Common myeloid progenitor, CD34-positive (primary cell): ENCODE results near the gene OSBPL2.

Experiments used
- CTCF ChIA-PET: fragments of 350-600 bp; sonication (Branson Sonifier 250); formaldehyde crosslinking; loops from one replicate; lab custom pipeline; 2021; ENCODE audit warnings: antibody characterized with exemption; lab: Charles Lee
- POLR2A ChIA-PET: fragments of 350-600 bp; sonication (Branson Sonifier 250); formaldehyde crosslinking; loops from one replicate; lab custom pipeline; 2021; ENCODE audit warnings: antibody characterized with exemption; lab: Charles Lee
- DNase-seq, 3 donors: peaks; one replicate each; pipeline versions ENCODE4 v3.0.0 to v3.0.0-alpha.2; 2013
- H3K27ac ChIP-seq, 2 experiments: 1 replicate in 1 of 2; 2 replicates in 1 of 2; pipeline ENCODE4 v1.7.0; 2013; ENCODE audit warnings: inconsistent platforms in 2 of 2, low read length in 2 of 2, mild to moderate bottlenecking in 2 of 2, low read depth in 1 of 2, moderate library complexity in 1 of 2; ENCODE audit not compliant: severe bottlenecking in 2 of 2, insufficient read depth in 1 of 2, poor library complexity in 1 of 2
- H3K27me3 ChIP-seq, 5 experiments: replicated peaks in 2 of 5; 1 replicate in 3 of 5; 2 replicates in 2 of 5; pipeline versions ENCODE4 v1.6.1 to v1.7.0; 2013; ENCODE audit warnings: low read length in 4 of 5, mild to moderate bottlenecking in 2 of 5, moderate library complexity in 2 of 5, inconsistent platforms in 1 of 5; ENCODE audit not compliant: insufficient read depth in 5 of 5, control insufficient read depth in 4 of 5
- H3K36me3 ChIP-seq, 4 experiments: 1 replicate in 2 of 4; 2 replicates in 2 of 4; pipeline versions ENCODE4 v1.6.1 to v1.7.0; 2013; ENCODE audit warnings: low read length in 3 of 4, control low read depth in 1 of 4, mild to moderate bottlenecking in 1 of 4; ENCODE audit not compliant: control insufficient read depth in 4 of 4, insufficient read depth in 4 of 4
- H3K4me1 ChIP-seq, 4 experiments: 1 replicate in 3 of 4; 2 replicates in 1 of 4; pipeline versions ENCODE4 v1.6.1 to v1.7.1; 2013; ENCODE audit warnings: low read length in 3 of 4, mild to moderate bottlenecking in 3 of 4, control low read depth in 1 of 4, inconsistent platforms in 1 of 4, moderate library complexity in 1 of 4; ENCODE audit not compliant: control insufficient read depth in 4 of 4, insufficient read depth in 4 of 4; ENCODE audit errors: control extremely low read depth in 1 of 4
- H3K4me3 ChIP-seq, 7 experiments: 1 replicate in 4 of 7; 2 replicates in 3 of 7; pipeline versions ENCODE4 v1.5.1 to v1.7.0; 2013; ENCODE audit warnings: mild to moderate bottlenecking in 7 of 7, low read length in 6 of 7, moderate library complexity in 6 of 7, inconsistent platforms in 2 of 7, low read depth in 2 of 7, control low read depth in 1 of 7; ENCODE audit not compliant: insufficient read depth in 4 of 7, control insufficient read depth in 1 of 7; ENCODE audit errors: extremely low read depth in 1 of 7
- H3K9me3 ChIP-seq, 5 experiments: 1 replicate in 4 of 5; 2 replicates in 1 of 5; pipeline versions ENCODE4 v1.6.1 to v1.7.1; 2013; ENCODE audit warnings: low read length in 4 of 5, mild to moderate bottlenecking in 2 of 5, inconsistent platforms in 1 of 5, low read depth in 1 of 5, moderate library complexity in 1 of 5; ENCODE audit not compliant: control insufficient read depth in 4 of 5, insufficient read depth in 2 of 5; ENCODE audit errors: control extremely low read depth in 1 of 5
- WGBS: methylation state at CpG from one replicate; pipeline ENCODE4 v1.1.5; 2013; ENCODE audit not compliant: insufficient coverage; 5-methylcytosine and 5-hydroxymethylcytosine counted together

OSBPL2 gene

GRCh38 chr20:62248890-62249560 lies 10.7 kb downstream of the OSBPL2 start:
- Histone ChIP-seq H3K4me1 (peaks cover 0 to 21% (median 18%) of the 10 kb centered on the region in 4 experiments), H3K36me3 (peaks cover 0 to 11% (median 6%) of the 10 kb centered on the region in 4 experiments), H3K4me3 (no peak overlapping the region), H3K27me3 (no peaks in the 10 kb centered on the region), H3K9me3 (no peaks in the 10 kb centered on the region), H3K27ac (no peak overlapping the region)
- ChIA-PET CTCF (no interaction called here), POLR2A (no interaction called here)
- no peak for DNase-seq
- 94% methylated on average over 3 of the region's 6 CpGs for WGBS

GRCh38 chr20:62252342-62252966 lies 14.1 kb downstream of the OSBPL2 start:
- Histone ChIP-seq H3K4me1 (peaks cover 0 to 18% (median 10%) of the 10 kb centered on the region in 4 experiments), H3K9me3 (no peaks in the 10 kb centered on the region), H3K4me3 (no peak overlapping the region), H3K27me3 (no peaks in the 10 kb centered on the region), H3K27ac (no peak overlapping the region), H3K36me3 (peaks cover 0 to 21% (median 13%) of the 10 kb centered on the region in 4 experiments)
- no peak for DNase-seq
- CTCF ChIA-PET, result no interaction called here
- POLR2A ChIA-PET, result no interaction called here
- 82% methylated on average over 23 of the region's 26 CpGs for WGBS

- Histone ChIP-seq H3K4me3 (no peak overlapping the region), H3K36me3 (peaks cover 0 to 26% (median 14%) of the 10 kb centered on the region in 4 experiments), H3K27me3 (no peaks in the 10 kb centered on the region), H3K9me3 (no peaks in the 10 kb centered on the region), H3K27ac (no peak overlapping the region), H3K4me1 (peaks cover 0 to 18% (median 9%) of the 10 kb centered on the region in 4 experiments)
- WGBS, result 100% methylated on average over 4 of the region's 6 CpGs
- no peak for DNase-seq
- ChIA-PET CTCF (no interaction called here), POLR2A (no interaction called here)
Observed at GRCh38 chr20:62253398-62253797, 15.1 kb downstream of the OSBPL2 start.

GRCh38 chr20:62254021-62254724 lies 15.9 kb downstream of the OSBPL2 start:
- ChIA-PET CTCF (no interaction called here), POLR2A (no interaction called here)
- H3K27me3 ChIP-seq, result no peaks in the 10 kb centered on the region
- no peaks in the 10 kb centered on the region for H3K9me3 ChIP-seq
- H3K4me1 ChIP-seq, result peaks cover 0 to 11% (median 6%) of the 10 kb centered on the region in 4 experiments
- WGBS, result 95% methylated on average over 23 of the region's 24 CpGs
- no peak for DNase-seq
- H3K27ac ChIP-seq, result no peak overlapping the region
- H3K4me3 ChIP-seq, result no peak overlapping the region
- H3K36me3 ChIP-seq, result peaks cover 1 to 33% (median 18%) of the 10 kb centered on the region in 4 experiments

- 98% methylated on average over 10 of the region's 10 CpGs for WGBS
- H3K9me3 ChIP-seq, result no peaks in the 10 kb centered on the region
- H3K27ac ChIP-seq, result no peak overlapping the region
- peaks cover 2 to 48% (median 28%) of the 10 kb centered on the region in 4 experiments for H3K36me3 ChIP-seq
- no peak for DNase-seq
- no peak overlapping the region for H3K4me3 ChIP-seq
- ChIA-PET CTCF (no interaction called here), POLR2A (no interaction called here)
- no peaks in the 10 kb centered on the region for H3K27me3 ChIP-seq
- H3K4me1 ChIP-seq, result peaks cover 0 to 10% (median 4%) of the 10 kb centered on the region in 4 experiments
Observed at GRCh38 chr20:62255976-62256375, 17.7 kb downstream of the OSBPL2 start.

GRCh38 chr20:62258499-62259293 lies 20.4 kb downstream of the OSBPL2 start:
- H3K9me3 ChIP-seq, result no peaks in the 10 kb centered on the region
- POLR2A ChIA-PET, result no interaction called here
- WGBS, result 96% methylated on average over 15 of the region's 20 CpGs
- no peak overlapping the region for H3K4me3 ChIP-seq
- no peak overlapping the region for H3K27ac ChIP-seq
- peaks cover 6 to 66% (median 46%) of the 10 kb centered on the region in 4 experiments for H3K36me3 ChIP-seq
- no peak for DNase-seq
- H3K27me3 ChIP-seq, result no peaks in the 10 kb centered on the region
- H3K4me1 ChIP-seq, result no peaks in the 10 kb centered on the region
- CTCF ChIA-PET, result interaction anchor here (1.5 to 2.3 kb wide), 2 partner anchors 15 to 233 kb away, joined by 5 read pairs; no protein-coding TSS in a partner anchor
